Naive thymus-derived CD4-positive, alpha-beta T cell (primary cell): ENCODE results near the gene LAMA3. TPM values are rescaled to one million over a fixed set of nuclear protein-coding genes. Genes with fewer than 3 reads are reported as not detected.
A peak's percentile ranks its signal among the peaks of the same experiment; 100 is the strongest.

Source experiments
- ATAC-seq: fragments of 150-1000 bp; cut with Tn5 transposase; 2 replicates; pipeline ENCODE4 v1.10.0; 2021; ENCODE audit warnings: mild to moderate bottlenecking, moderate library complexity
- CTCF ChIA-PET: fragments of 350-600 bp; sonication (Branson Sonifier 250); formaldehyde crosslinking; loops from one replicate; lab custom pipeline; 2021; ENCODE audit warnings: antibody characterized with exemption; lab: Charles Lee
- POLR2A ChIA-PET: fragments of 350-600 bp; sonication (Branson Sonifier 250); formaldehyde crosslinking; loops from one replicate; lab custom pipeline; 2021; ENCODE audit warnings: antibody characterized with exemption, inconsistent platforms; lab: Charles Lee
- DNase-seq, 9 donors: peaks; one replicate each; pipeline versions ENCODE4 v3.0.0 to v3.0.0-alpha.2; 2020 to 2022; ENCODE audit warnings: mixed read lengths in 1 of 9
- H3K27ac ChIP-seq: one replicate; pipeline ENCODE4 v1.7.0; 2013; ENCODE audit warnings: mild to moderate bottlenecking, low read depth, low read length, moderate library complexity
- H3K27me3 ChIP-seq, 2 donors: one replicate each; pipeline ENCODE4 v1.7.0; 2013; ENCODE audit warnings: low read length in 2 of 2, mild to moderate bottlenecking in 2 of 2, moderate library complexity in 2 of 2; ENCODE audit not compliant: control insufficient read depth in 2 of 2, insufficient read depth in 2 of 2
- H3K36me3 ChIP-seq, 3 experiments: 1 replicate in 2 of 3; 2 replicates in 1 of 3; pipeline ENCODE4 v1.7.0; 2013; ENCODE audit warnings: low read length in 3 of 3, mild to moderate bottlenecking in 3 of 3, moderate library complexity in 1 of 3; ENCODE audit not compliant: insufficient read depth in 3 of 3, control insufficient read depth in 2 of 3
- H3K4me1 ChIP-seq, 2 donors: one replicate each; pipeline ENCODE4 v1.7.0; 2013; ENCODE audit warnings: low read length in 2 of 2, mild to moderate bottlenecking in 2 of 2, moderate library complexity in 1 of 2; ENCODE audit not compliant: control insufficient read depth in 2 of 2, insufficient read depth in 2 of 2
- H3K4me3 ChIP-seq: 2 replicates; pipeline ENCODE4 v1.7.0; 2013; ENCODE audit warnings: mild to moderate bottlenecking, low read length
- H3K9me3 ChIP-seq, 3 experiments: 1 replicate in 2 of 3; 2 replicates in 1 of 3; pipeline ENCODE4 v1.7.0; 2013; ENCODE audit warnings: low read length in 3 of 3; ENCODE audit not compliant: control insufficient read depth in 2 of 3
- H3K27ac Mint-ChIP-seq, 9 donors: one replicate each; pipeline ENCODE4 v1.8.0; 2020 to 2022; ENCODE audit warnings: mixed read lengths in 9 of 9, mild to moderate bottlenecking in 8 of 9, moderate library complexity in 5 of 9, inconsistent platforms in 2 of 9
- H3K27me3 Mint-ChIP-seq, 5 donors: one replicate each; pipeline ENCODE4 v1.8.0; 2021 to 2022; ENCODE audit warnings: mixed read lengths in 5 of 5, mild to moderate bottlenecking in 1 of 5
- H3K36me3 Mint-ChIP-seq, 5 donors: one replicate each; pipeline ENCODE4 v1.8.0; 2020 to 2022; ENCODE audit warnings: mixed read lengths in 5 of 5, mild to moderate bottlenecking in 3 of 5, inconsistent platforms in 1 of 5
- H3K4me1 Mint-ChIP-seq, 7 donors: one replicate each; pipeline ENCODE4 v1.8.0; 2020 to 2022; ENCODE audit warnings: mixed read lengths in 7 of 7, mild to moderate bottlenecking in 3 of 7, inconsistent platforms in 1 of 7
- H3K4me3 Mint-ChIP-seq, 10 donors: one replicate each; pipeline ENCODE4 v1.8.0; 2020 to 2022; ENCODE audit warnings: mild to moderate bottlenecking in 10 of 10, mixed read lengths in 10 of 10, moderate library complexity in 6 of 10, inconsistent platforms in 2 of 10
- H3K9me3 Mint-ChIP-seq, 11 donors: one replicate each; pipeline ENCODE4 v1.8.0; 2020 to 2022; ENCODE audit warnings: mixed read lengths in 11 of 11, mild to moderate bottlenecking in 4 of 11, inconsistent platforms in 1 of 11, moderate library complexity in 1 of 11
- intact Hi-C, 2 donors: fragments of 100-400 bp; cut with micrococcal nuclease; formaldehyde crosslinking; loops; one replicate each; pipeline ENCODE4 v1.15.1; 2023
- polyA plus RNA-seq, 2 donors: library from polyadenylated mRNA; unstranded; fragments of 300-500 nt; fragmentation: Illumina TruSeq; gene quantifications; one replicate each; pipeline ENCODE4 v1.2.3, GENCODE V29; 2021
- total RNA-seq, 6 experiments: library from RNA in 5 of 6; stranded (reverse) in 5 of 6; gene quantifications; 1 replicate in 5 of 6; 2 replicates in 1 of 6; pipeline ENCODE4 v1.2.3 and lab custom pipeline; 2021 to 2026

LAMA3 gene
- total and polyA plus RNA-seq, 7 experiments from 2014 or later: 0.22 TPM; not detected in 6

DNA sequence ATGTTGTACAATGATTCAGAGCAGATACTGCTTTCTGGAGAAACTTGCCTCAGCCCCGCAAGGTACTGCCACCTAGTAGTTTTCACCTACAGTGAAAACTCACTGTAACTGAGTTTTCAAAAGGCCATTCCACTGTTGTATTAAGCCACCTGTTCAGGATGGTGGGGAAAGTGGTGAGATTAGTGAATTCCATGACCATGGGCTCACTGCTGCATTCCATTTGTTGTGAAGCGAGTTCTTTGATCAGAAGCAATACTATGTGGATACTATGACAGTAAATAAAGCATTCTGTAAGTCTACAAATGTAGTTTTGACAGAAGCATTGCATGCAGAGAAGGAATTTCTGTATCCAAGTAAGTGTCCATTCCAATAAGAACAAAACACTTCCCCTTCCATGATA is 113.6 kb downstream of the LAMA3 start:
- intact Hi-C loops: no loop called here
- no peaks in the 10 kb centered on the region for H3K4me1 ChIP-seq
- DNase-seq (no peak), ATAC-seq (no peak)
- H3K27ac ChIP-seq: no peak overlapping the region
- ChIA-PET CTCF (no interaction called here), POLR2A (no interaction called here)
- H3K9me3 ChIP-seq: no peaks in the 10 kb centered on the region
- H3K4me3 Mint-ChIP-seq: no peak overlapping the region
- H3K36me3 Mint-ChIP-seq: peaks cover 0 to 8% (median 0%) of the 10 kb centered on the region in 5 donors
- no peak overlapping the region for H3K4me3 ChIP-seq
- no peaks in the 10 kb centered on the region for H3K27me3 ChIP-seq
- H3K27me3 Mint-ChIP-seq: peaks cover 5 to 47% (median 8%) of the 10 kb centered on the region in 5 donors
- H3K9me3 Mint-ChIP-seq: peaks cover 0 to 7% (median 0%) of the 10 kb centered on the region in 11 donors
- peaks cover 0 to 4% (median 0%) of the 10 kb centered on the region in 7 donors for H3K4me1 Mint-ChIP-seq
- no peaks in the 10 kb centered on the region for H3K36me3 ChIP-seq
- no peak overlapping the region for H3K27ac Mint-ChIP-seq

- peaks cover 0 to 7% (median 0%) of the 10 kb centered on the region in 11 donors for H3K9me3 Mint-ChIP-seq
- no peaks in the 10 kb centered on the region for H3K36me3 ChIP-seq
- no peak overlapping the region for H3K27ac ChIP-seq
- peaks cover 0 to 8% (median 0%) of the 10 kb centered on the region in 5 donors for H3K36me3 Mint-ChIP-seq
- no peak for ATAC-seq
- peaks cover 0 to 4% (median 0%) of the 10 kb centered on the region in 7 donors for H3K4me1 Mint-ChIP-seq
- peaks cover 0 to 39% (median 5%) of the 10 kb centered on the region in 5 donors for H3K27me3 Mint-ChIP-seq
- no peak overlapping the region for H3K27ac Mint-ChIP-seq
- ChIA-PET CTCF (no interaction called here), POLR2A (no interaction called here)
- intact Hi-C loops: no loop called here
- no peak for DNase-seq
- no peaks in the 10 kb centered on the region for H3K27me3 ChIP-seq
- no peak overlapping the region for H3K4me3 Mint-ChIP-seq
- H3K4me1 ChIP-seq: no peaks in the 10 kb centered on the region
- H3K9me3 ChIP-seq: no peaks in the 10 kb centered on the region
- no peak overlapping the region for H3K4me3 ChIP-seq
Observed at GRCh38 chr18:23803755-23804154, 114.5 kb downstream of the LAMA3 start.

GRCh38 chr18:23805898-23806297 is 116.6 kb downstream of the LAMA3 start:
- DNase-seq (no peak), ATAC-seq (no peak)
- peaks cover 0 to 8% (median 0%) of the 10 kb centered on the region in 5 donors for H3K36me3 Mint-ChIP-seq
- peaks cover 0 to 7% (median 0%) of the 10 kb centered on the region in 11 donors for H3K9me3 Mint-ChIP-seq
- no peaks in the 10 kb centered on the region for H3K36me3 ChIP-seq
- H3K27ac ChIP-seq: no peak overlapping the region
- intact Hi-C loops: no loop called here
- no peak overlapping the region for H3K4me3 ChIP-seq
- H3K27me3 Mint-ChIP-seq: peaks cover 0 to 39% (median 4%) of the 10 kb centered on the region in 5 donors
- CTCF ChIA-PET: no interaction called here
- H3K4me1 Mint-ChIP-seq: peaks cover 2 to 17% (median 15%) of the 10 kb centered on the region in 7 donors
- H3K27ac Mint-ChIP-seq: no peak overlapping the region
- no peaks in the 10 kb centered on the region for H3K9me3 ChIP-seq
- POLR2A ChIA-PET: interaction anchor here (0.6 kb wide), 1 partner anchor 180 kb away, joined by 3 read pairs; no protein-coding TSS in a partner anchor
- no peaks in the 10 kb centered on the region for H3K27me3 ChIP-seq
- H3K4me3 Mint-ChIP-seq: no peak overlapping the region
- H3K4me1 ChIP-seq: peaks cover 6 to 11% of the 10 kb centered on the region in 2 donors

GRCh38 chr18:23809415-23809814 is 120.2 kb downstream of the LAMA3 start:
- ChIA-PET POLR2A (interaction anchor here (0.6 kb wide), 1 partner anchor 204 kb away, joined by 4 read pairs; no protein-coding TSS in a partner anchor), CTCF (interaction anchor here (0.8 to 1.2 kb wide), 2 partner anchors 105 to 311 kb away, joined by 3 read pairs; no protein-coding TSS in a partner anchor)
- no peaks in the 10 kb centered on the region for H3K9me3 ChIP-seq
- Mint-ChIP-seq H3K4me1 (peaks cover 4 to 29% (median 27%) of the 10 kb centered on the region in 7 donors), H3K4me3 (no peak overlapping the region), H3K27me3 (peaks cover 0 to 21% (median 0%) of the 10 kb centered on the region in 5 donors), H3K27ac (no peak overlapping the region), H3K36me3 (peaks cover 0 to 8% (median 0%) of the 10 kb centered on the region in 5 donors), H3K9me3 (peaks cover 0 to 7% (median 0%) of the 10 kb centered on the region in 11 donors)
- DNase-seq (no peak), ATAC-seq (no peak)
- H3K36me3 ChIP-seq: no peaks in the 10 kb centered on the region
- no peak overlapping the region for H3K27ac ChIP-seq
- intact Hi-C loops: no loop called here
- no peaks in the 10 kb centered on the region for H3K27me3 ChIP-seq
- H3K4me1 ChIP-seq: peaks cover 6 to 14% of the 10 kb centered on the region in 2 donors
- no peak overlapping the region for H3K4me3 ChIP-seq

- H3K4me3 ChIP-seq: no peak overlapping the region
- DNase-seq: peak in 7 of 9 donors; percentile 30 to 56 (median 44)
- peaks cover 6 to 14% of the 10 kb centered on the region in 2 donors for H3K4me1 ChIP-seq
- Mint-ChIP-seq H3K36me3 (peaks cover 0 to 8% (median 0%) of the 10 kb centered on the region in 5 donors), H3K27me3 (peaks cover 0 to 20% (median 0%) of the 10 kb centered on the region in 5 donors), H3K27ac (no peak overlapping the region), H3K9me3 (peaks cover 0 to 7% (median 0%) of the 10 kb centered on the region in 11 donors), H3K4me3 (no peak overlapping the region), H3K4me1 (peaks cover 4 to 29% (median 27%) of the 10 kb centered on the region in 7 donors)
- H3K36me3 ChIP-seq: no peaks in the 10 kb centered on the region
- H3K27ac ChIP-seq: no peak overlapping the region
- CTCF ChIA-PET: interaction anchor here (0.8 to 3.5 kb wide), 2 partner anchors 310 to 312 kb away, joined by 3 to 13 read pairs; no protein-coding TSS in a partner anchor
- peak; percentile 78 for ATAC-seq
- H3K9me3 ChIP-seq: no peaks in the 10 kb centered on the region
- intact Hi-C loops: loop anchor here in 1 of 2 donors (5.0 kb wide), 2 partner anchors 108 to 242 kb away; no protein-coding TSS in a partner anchor
- POLR2A ChIA-PET: interaction anchor here (0.6 kb wide), 1 partner anchor 106 kb away, joined by 3 read pairs; no protein-coding TSS in a partner anchor
- no peaks in the 10 kb centered on the region for H3K27me3 ChIP-seq
Observed at GRCh38 chr18:23810396-23810795, 121.1 kb downstream of the LAMA3 start.

GRCh38 chr18:23811176-23811575 is 121.9 kb downstream of the LAMA3 start:
- Histone ChIP-seq H3K27ac (no peak overlapping the region), H3K36me3 (no peaks in the 10 kb centered on the region), H3K4me3 (no peak overlapping the region), H3K4me1 (peaks cover 6 to 14% of the 10 kb centered on the region in 2 donors), H3K9me3 (no peaks in the 10 kb centered on the region), H3K27me3 (no peaks in the 10 kb centered on the region)
- peaks cover 0 to 7% (median 0%) of the 10 kb centered on the region in 11 donors for H3K9me3 Mint-ChIP-seq
- peaks cover 0 to 5% (median 0%) of the 10 kb centered on the region in 5 donors for H3K36me3 Mint-ChIP-seq
- ATAC-seq (no peak), DNase-seq (no peak)
- ChIA-PET CTCF (interaction anchor here (1.0 to 3.5 kb wide), 6 partner anchors 13 to 309 kb away, joined by 3 to 13 read pairs (median 4); no protein-coding TSS in a partner anchor), POLR2A (no interaction called here)
- H3K4me3 Mint-ChIP-seq: no peak overlapping the region
- peaks cover 4 to 29% (median 27%) of the 10 kb centered on the region in 7 donors for H3K4me1 Mint-ChIP-seq
- no peak overlapping the region for H3K27ac Mint-ChIP-seq
- intact Hi-C loops: loop anchor here in 1 of 2 donors (5.0 kb wide), 2 partner anchors 109 to 241 kb away; no protein-coding TSS in a partner anchor
- H3K27me3 Mint-ChIP-seq: peaks cover 0 to 20% (median 0%) of the 10 kb centered on the region in 5 donors
